PC-9 (cell line): ENCODE data around the gene NPW. TPM values are rescaled to one million over a fixed set of nuclear protein-coding genes. Genes with fewer than 3 reads are reported as not detected.

Experiments
- BruUV-seq: library from RNA; stranded (reverse); fragments of 400-500 nt; replicated peaks from 2 replicates; lab custom pipeline; 2021; lab: Mats Ljungman, UMichigan
- CTCF ChIA-PET: fragments of 300-600 bp; sonication (Branson Sonifier 250); formaldehyde crosslinking; loops from one replicate; lab custom pipeline; 2022; ENCODE audit warnings: antibody characterized with exemption; lab: Charles Lee
- POLR2A ChIA-PET: fragments of 300-600 bp; sonication (Branson Sonifier 250); formaldehyde crosslinking; loops from one replicate; lab custom pipeline; 2022; ENCODE audit warnings: antibody characterized with exemption; ENCODE audit not compliant: unreplicated experiment; lab: Charles Lee
- DNase-seq, 2 experiments: peaks; one replicate each; pipeline versions ENCODE4 v3.0.0 to v3.0.0-alpha.2; 2015 to 2022; ENCODE audit warnings: mixed read lengths in 1 of 2
- H2AFZ ChIP-seq: fragments of 200-600 bp; sonication (generic); 2 replicates; pipeline ENCODE4 v1.8.1; 2017; ENCODE audit warnings: antibody characterized with exemption
- H3F3A ChIP-seq: fragments of 200-600 bp; sonication (generic); 2 replicates; pipeline ENCODE4 v1.8.1; 2017; ENCODE audit warnings: antibody characterized with exemption, mild to moderate bottlenecking, low read depth; ENCODE audit not compliant: insufficient read depth
- H3K27ac ChIP-seq: fragments of 200-600 bp; sonication (generic); 2 replicates; pipeline ENCODE4 v1.6.1; 2016; ENCODE audit warnings: mixed run types
- H3K27me3 ChIP-seq: fragments of 200-600 bp; sonication (generic); 2 replicates; pipeline ENCODE4 v1.6.1; 2016; ENCODE audit warnings: low read depth, mixed run types; ENCODE audit not compliant: insufficient read depth
- H3K36me3 ChIP-seq: fragments of 200-600 bp; sonication (generic); 2 replicates; pipeline ENCODE4 v1.6.1; 2016; ENCODE audit warnings: low read depth, mixed run types
- H3K4me1 ChIP-seq: fragments of 200-600 bp; sonication (generic); replicated peaks from 2 replicates; pipeline ENCODE4 v1.6.1; 2016; ENCODE audit warnings: mixed run types; ENCODE audit not compliant: insufficient read depth
- H3K4me2 ChIP-seq: fragments of 200-600 bp; sonication (generic); 2 replicates; pipeline ENCODE4 v1.6.1; 2017; ENCODE audit warnings: mixed run types
- H3K4me3 ChIP-seq: fragments of 200-600 bp; sonication (generic); 2 replicates; pipeline ENCODE4 v1.6.1; 2016; ENCODE audit warnings: mixed run types
- H3K79me2 ChIP-seq: fragments of 200-600 bp; sonication (generic); 2 replicates; pipeline ENCODE4 v1.6.1; 2017; ENCODE audit warnings: low read depth, mixed run types
- H3K9me2 ChIP-seq: fragments of 200-600 bp; sonication (generic); 2 replicates; pipeline ENCODE4 v1.8.1; 2017; ENCODE audit warnings: mild to moderate bottlenecking; ENCODE audit not compliant: insufficient read depth
- H3K9me3 ChIP-seq: fragments of 200-600 bp; sonication (generic); 2 replicates; pipeline ENCODE4 v1.8.1; 2016; ENCODE audit warnings: low read depth; ENCODE audit not compliant: insufficient read depth
- H4K20me1 ChIP-seq: fragments of 200-600 bp; sonication (generic); 2 replicates; pipeline ENCODE4 v1.8.1; 2017; ENCODE audit not compliant: insufficient read depth
- EZH2 ChIP-seq: fragments of 200-600 bp; sonication (generic); IDR thresholded peaks from 2 replicates; pipeline ENCODE4 v1.8.0; 2017; ENCODE audit warnings: antibody characterized with exemption, low read depth
- intact Hi-C: fragments of 100-400 bp; cut with micrococcal nuclease; formaldehyde crosslinking; loops from one replicate; pipeline ENCODE4 v1.10.0; 2022; ENCODE audit not compliant: unreplicated experiment
- total RNA-seq: library from RNA; stranded (reverse); gene quantifications from 2 replicates; pipeline ENCODE4 v1.2.3, GENCODE V29; 2021
- TF ChIP-seq, protein P1 (sequence below): fragments of 200-600 bp; sonication (generic); conservative IDR thresholded peaks from 2 replicates; pipeline ENCODE4 v1.6.1; 2017; ENCODE audit warnings: mixed run types, antibody characterized with exemption, mild to moderate bottlenecking, moderate library complexity

The NPW gene
- total RNA-seq, 1 experiment from 2014 or later: 4.0 TPM

DNA sequence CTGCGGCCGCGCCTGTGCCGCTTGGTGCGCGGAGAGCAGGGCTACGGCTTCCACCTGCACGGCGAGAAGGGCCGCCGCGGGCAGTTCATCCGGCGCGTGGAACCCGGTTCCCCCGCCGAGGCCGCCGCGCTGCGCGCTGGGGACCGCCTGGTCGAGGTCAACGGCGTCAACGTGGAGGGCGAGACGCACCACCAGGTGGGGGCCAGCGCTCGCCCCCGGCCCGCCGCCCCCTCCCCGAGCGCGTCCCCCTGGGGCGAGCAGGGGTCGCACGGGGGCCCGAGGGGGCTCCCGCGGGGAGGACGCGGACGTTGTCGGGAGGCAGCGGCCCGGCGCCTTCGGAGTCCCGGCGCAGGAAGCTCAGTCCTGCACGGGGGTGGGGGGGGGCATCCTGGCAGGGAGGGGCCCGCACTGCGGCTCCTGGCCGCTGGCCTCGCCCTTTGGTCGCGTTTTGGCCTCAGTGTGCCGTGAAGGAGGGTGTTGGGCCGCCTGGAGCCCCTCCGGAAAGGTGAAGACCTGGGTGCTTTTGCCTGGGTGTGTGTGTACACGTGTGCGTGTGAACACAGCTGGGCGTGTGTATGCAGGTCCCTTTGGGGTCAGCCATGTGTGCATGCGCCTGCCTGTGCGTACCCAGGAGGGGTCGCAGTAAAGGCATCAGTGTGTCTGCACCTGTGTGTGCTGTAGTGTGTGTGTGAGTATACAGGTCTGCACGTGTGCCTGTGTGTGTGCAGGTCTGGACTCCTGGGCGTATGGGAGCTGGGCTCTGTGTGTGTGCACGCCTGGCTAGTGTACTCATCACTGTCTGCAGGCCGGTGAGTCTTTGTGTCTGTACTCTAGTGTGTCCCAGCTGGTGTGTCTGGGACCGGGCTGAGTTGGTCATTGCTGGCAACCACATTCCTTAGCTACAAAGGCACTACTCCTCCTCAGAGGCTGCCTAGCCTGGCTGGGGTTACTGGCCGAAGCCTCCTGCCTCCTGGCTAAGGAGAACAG, 7.7 kb downstream of the NPW start:
- H3F3A ChIP-seq: peaks cover 9% of the 10 kb centered on the region; the same call in 1 of the 2 replicates
- intact Hi-C loops: no loop called here
- H2AFZ ChIP-seq: 0 out of 2 replicates have a peak overlapping the region, but pooled peaks have one; percentile 22
- no peaks in the 10 kb centered on the region for H3K9me2 ChIP-seq
- H3K4me3 ChIP-seq: peak overlapping the region; percentile 58
- TSS peak; percentile 28 for BruUV-seq
- ChIA-PET POLR2A (interaction anchor here (0.6 kb wide), 2 partner anchors 63 to 684 kb away, joined by 5 to 7 read pairs; partner anchors contain the start of gene RPS2), CTCF (interaction anchor here (0.6 to 0.7 kb wide), 2 partner anchors 14 to 21 kb away, joined by 5 to 12 read pairs; partner anchors contain the start of gene TSC2)
- H3K27me3 ChIP-seq: no peaks in the 10 kb centered on the region
- H3K4me2 ChIP-seq: peak overlapping the region; percentile 85
- no peaks in the 10 kb centered on the region for H3K36me3 ChIP-seq
- H4K20me1 ChIP-seq: peaks cover 4% of the 10 kb centered on the region; the same call in 1 of the 2 replicates
- H3K79me2 ChIP-seq: 0 out of 2 replicates have a peak, but pooled peaks cover 4% of the 10 kb centered on the region
- TF ChIP-seq, protein P1, sequence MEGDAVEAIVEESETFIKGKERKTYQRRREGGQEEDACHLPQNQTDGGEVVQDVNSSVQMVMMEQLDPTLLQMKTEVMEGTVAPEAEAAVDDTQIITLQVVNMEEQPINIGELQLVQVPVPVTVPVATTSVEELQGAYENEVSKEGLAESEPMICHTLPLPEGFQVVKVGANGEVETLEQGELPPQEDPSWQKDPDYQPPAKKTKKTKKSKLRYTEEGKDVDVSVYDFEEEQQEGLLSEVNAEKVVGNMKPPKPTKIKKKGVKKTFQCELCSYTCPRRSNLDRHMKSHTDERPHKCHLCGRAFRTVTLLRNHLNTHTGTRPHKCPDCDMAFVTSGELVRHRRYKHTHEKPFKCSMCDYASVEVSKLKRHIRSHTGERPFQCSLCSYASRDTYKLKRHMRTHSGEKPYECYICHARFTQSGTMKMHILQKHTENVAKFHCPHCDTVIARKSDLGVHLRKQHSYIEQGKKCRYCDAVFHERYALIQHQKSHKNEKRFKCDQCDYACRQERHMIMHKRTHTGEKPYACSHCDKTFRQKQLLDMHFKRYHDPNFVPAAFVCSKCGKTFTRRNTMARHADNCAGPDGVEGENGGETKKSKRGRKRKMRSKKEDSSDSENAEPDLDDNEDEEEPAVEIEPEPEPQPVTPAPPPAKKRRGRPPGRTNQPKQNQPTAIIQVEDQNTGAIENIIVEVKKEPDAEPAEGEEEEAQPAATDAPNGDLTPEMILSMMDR: no peak; the same call in 1 of the 2 replicates
- TF ChIP-seq EZH2: no peak
- no peak overlapping the region for H3K27ac ChIP-seq
- peaks cover 16% of the 10 kb centered on the region for H3K4me1 ChIP-seq
- no peaks in the 10 kb centered on the region for H3K9me3 ChIP-seq
- peak in 1 of 2 experiments; percentile 40 for DNase-seq

DNA sequence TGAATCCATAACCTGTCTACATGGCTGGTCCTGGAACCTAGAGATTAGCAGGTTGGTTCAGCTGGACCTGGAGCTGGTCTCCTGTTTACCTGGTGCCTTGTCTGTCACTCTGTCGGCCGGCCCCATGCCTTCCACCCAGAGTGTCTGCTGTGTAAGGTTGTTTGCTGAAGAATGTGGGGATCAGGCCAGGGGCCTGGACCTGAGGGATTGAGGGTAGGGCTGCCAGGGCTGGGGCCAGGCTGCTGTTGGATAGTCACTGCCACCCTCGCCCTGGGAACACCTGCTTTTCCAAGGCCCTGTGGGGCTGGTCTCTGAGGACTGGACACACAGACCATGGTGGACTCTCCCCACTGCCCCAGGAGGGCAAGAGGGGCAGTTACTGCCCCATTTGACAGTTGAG, 8.6 kb downstream of the NPW start:
- Histone ChIP-seq H3K4me2 (peak overlapping the region; percentile 85), H3K36me3 (no peaks in the 10 kb centered on the region), H3K79me2 (0 out of 2 replicates have a peak, but pooled peaks cover 4% of the 10 kb centered on the region), H3K27ac (no peak overlapping the region), H3K27me3 (no peaks in the 10 kb centered on the region), H3K4me1 (peaks cover 13% of the 10 kb centered on the region), H4K20me1 (peaks cover 4% of the 10 kb centered on the region; the same call in 1 of the 2 replicates), H3K4me3 (no peak overlapping the region), H2AFZ (no peak overlapping the region), H3K9me2 (no peaks in the 10 kb centered on the region), H3F3A (peaks cover 9% of the 10 kb centered on the region; the same call in 1 of the 2 replicates), H3K9me3 (no peaks in the 10 kb centered on the region)
- intact Hi-C loops: no loop called here
- ChIA-PET POLR2A (no interaction called here), CTCF (no interaction called here)
- no peak for DNase-seq
- BruUV-seq: no TSS peak
- TF ChIP-seq, protein P1: no peak
- TF ChIP-seq EZH2: no peak

DNA sequence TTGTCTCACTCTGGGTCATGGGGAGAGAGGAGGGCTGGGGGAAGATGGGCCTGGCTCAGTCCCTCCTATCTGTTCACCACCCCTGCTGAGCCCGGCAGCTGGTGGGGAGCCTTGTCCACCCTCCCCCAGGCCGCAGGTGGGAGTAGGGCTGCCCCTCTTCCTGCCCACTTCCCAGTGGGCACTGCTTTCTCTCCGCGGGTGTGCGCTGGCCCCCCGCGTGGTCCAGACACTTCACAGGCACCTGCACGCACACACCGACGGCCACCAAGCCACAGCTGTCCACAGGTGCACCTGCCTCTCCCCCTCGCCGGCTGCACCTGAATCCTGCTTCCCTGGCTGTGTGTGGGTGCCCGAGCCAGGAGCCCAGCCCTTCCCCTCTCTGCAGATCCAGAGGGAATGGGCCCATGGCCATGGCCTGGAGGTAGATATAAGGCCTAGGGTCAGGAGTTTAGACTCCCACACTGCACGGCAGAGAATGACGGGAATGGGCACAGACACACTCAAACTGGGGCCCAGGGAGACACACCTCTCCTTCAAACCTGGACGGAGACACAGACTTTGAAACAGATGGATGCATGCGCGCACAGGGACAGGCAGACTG, 9.1 kb downstream of the NPW start:
- H3K9me3 ChIP-seq: no peaks in the 10 kb centered on the region
- TF ChIP-seq, protein P1: no peak
- ChIA-PET POLR2A (no interaction called here), CTCF (no interaction called here)
- no peak overlapping the region for H3K4me2 ChIP-seq
- no peak overlapping the region for H3K4me3 ChIP-seq
- peaks cover 9% of the 10 kb centered on the region; the same call in 1 of the 2 replicates for H3F3A ChIP-seq
- no peak for DNase-seq
- H3K4me1 ChIP-seq: peaks cover 16% of the 10 kb centered on the region
- intact Hi-C loops: no loop called here
- peaks cover 4% of the 10 kb centered on the region; the same call in 1 of the 2 replicates for H4K20me1 ChIP-seq
- H3K27me3 ChIP-seq: no peaks in the 10 kb centered on the region
- H3K79me2 ChIP-seq: 0 out of 2 replicates have a peak, but pooled peaks cover 4% of the 10 kb centered on the region
- no peak overlapping the region for H2AFZ ChIP-seq
- BruUV-seq: no TSS peak
- no peaks in the 10 kb centered on the region for H3K36me3 ChIP-seq
- H3K9me2 ChIP-seq: no peaks in the 10 kb centered on the region
- H3K27ac ChIP-seq: no peak overlapping the region
